ENCODE measurements around the gene ENTPD8. TPM values are rescaled to one million over a fixed set of nuclear protein-coding genes. Genes with fewer than 3 reads are reported as not detected.
A peak's percentile ranks its signal among the peaks of the same experiment; 100 is the strongest.

The ENTPD8 gene
- total and polyA plus RNA-seq, 2 of the 13 experiments (the other 11 are each of a cell fraction or from before 2014, with no cell fraction given) = 0.26 to 0.44 TPM

DNA sequence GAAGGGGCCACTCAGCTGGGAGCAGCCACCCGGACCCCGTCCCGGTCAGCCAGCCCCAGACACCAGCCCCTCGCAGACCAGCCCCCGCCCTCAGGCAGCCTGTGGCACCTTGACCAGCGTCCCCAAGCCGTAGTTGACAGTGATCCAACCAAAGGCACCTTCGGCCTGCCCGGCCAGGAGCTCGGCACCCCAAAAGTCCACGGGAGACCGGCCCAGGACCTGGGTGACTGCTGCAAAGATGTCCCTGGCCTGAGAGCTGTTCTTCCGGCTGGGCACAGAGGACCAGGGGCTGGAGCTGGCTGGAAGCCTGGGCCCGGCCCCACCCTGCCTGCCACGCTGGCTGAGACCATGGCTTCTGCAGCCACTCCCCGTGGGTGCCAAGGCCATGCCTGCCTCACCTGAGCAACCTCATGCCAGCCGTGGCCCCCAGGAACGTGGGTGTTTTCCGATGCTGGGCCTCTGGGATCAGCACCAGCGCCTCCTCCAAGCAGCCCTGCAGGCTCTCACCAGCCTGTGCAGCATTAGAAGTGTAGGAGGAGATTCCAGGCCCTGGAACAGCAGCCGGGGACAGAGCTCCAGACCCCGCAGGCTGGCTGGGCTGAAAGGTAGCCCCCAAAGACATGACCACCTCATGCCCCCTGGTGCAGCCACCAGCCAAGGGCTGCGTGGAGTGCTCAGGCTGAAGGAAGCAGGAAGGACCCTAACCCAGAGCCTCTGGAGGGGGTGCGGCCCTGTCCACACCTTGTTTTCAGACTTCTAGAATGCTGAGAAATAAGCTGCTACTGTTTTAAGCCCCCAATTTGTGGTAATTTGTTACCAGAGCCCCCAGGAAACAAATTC lies 4.2 kb downstream of the ENTPD8 start:
- Histone ChIP-seq H3K9ac (ENCODE audit: insufficient read depth, low read depth, low read length) (no peak overlapping the region), H3K36me3 (replicated peaks in 1 of 2; ENCODE audit: control insufficient read depth in 1 of 2, insufficient read depth in 2 of 2, low read length in 2 of 2) (no peaks in the 10 kb centered on the region), H3K4me1 (ENCODE audit: insufficient read depth, low read length) (peaks cover 24% of the 10 kb centered on the region), H3K27ac (ENCODE audit: extremely low read length, insufficient read depth, low read length) (no peak overlapping the region), H3K4me3 (replicated peaks in 1 of 3; ENCODE audit: insufficient read depth in 1 of 3, low read depth in 2 of 3, low read length in 3 of 3) (0 out of 6 replicates have a peak overlapping the region, but pooled peaks of 1 of the 3 experiments have one; percentile 59), H3K4me2 (ENCODE audit: low read depth, low read length) (0 out of 2 replicates have a peak overlapping the region, but pooled peaks have one; percentile 68), H3K79me2 (ENCODE audit: insufficient read depth, low read length) (no peaks in the 10 kb centered on the region), H3K27me3 (ENCODE audit: control insufficient read depth in 1 of 2, insufficient read depth in 2 of 2, low read length in 2 of 2) (peaks cover 11 to 35% of the 10 kb centered on the region in 2 experiments; a peak in 3 of 5 replicates), H3K9me3 (ENCODE audit: low read length) (no peaks in the 10 kb centered on the region), H4K20me1 (ENCODE audit: insufficient read depth, low read length) (no peaks in the 10 kb centered on the region), H2AFZ (ENCODE audit: low read length) (no peak overlapping the region)
- intact Hi-C loops (cut with micrococcal nuclease; ENCODE audit: unreplicated experiment) (no loop called here), in situ Hi-C loops (cut with HindIII; ENCODE audit: extremely low pct_ligation_motif_present, low pct_unique_long_range_greater_than_20kb) (no loop called here)
- no peak for ATAC-seq
- ChIA-PET CTCF (ENCODE audit: low intra/inter-chr PET ratio, low total read pairs) (no interaction called here), POLR2A (no interaction called here)
- 68% methylated on average over 5 of the region's 24 CpGs for WGBS (ENCODE audit: low lambda C conversion rate)
- no peak for FAIRE-seq
- no TSS peak for BruUV-seq (replicated peaks)
- no peak for DNase-seq (ENCODE audit: low spot score)
- TF ChIP-seq, protein P1, sequence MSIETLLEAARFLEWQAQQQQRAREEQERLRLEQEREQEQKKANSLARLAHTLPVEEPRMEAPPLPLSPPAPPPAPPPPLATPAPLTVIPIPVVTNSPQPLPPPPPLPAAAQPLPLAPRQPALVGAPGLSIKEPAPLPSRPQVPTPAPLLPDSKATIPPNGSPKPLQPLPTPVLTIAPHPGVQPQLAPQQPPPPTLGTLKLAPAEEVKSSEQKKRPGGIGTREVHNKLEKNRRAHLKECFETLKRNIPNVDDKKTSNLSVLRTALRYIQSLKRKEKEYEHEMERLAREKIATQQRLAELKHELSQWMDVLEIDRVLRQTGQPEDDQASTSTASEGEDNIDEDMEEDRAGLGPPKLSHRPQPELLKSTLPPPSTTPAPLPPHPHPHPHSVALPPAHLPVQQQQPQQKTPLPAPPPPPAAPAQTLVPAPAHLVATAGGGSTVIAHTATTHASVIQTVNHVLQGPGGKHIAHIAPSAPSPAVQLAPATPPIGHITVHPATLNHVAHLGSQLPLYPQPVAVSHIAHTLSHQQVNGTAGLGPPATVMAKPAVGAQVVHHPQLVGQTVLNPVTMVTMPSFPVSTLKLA (IDR thresholded peaks at IDR 0.05) = no peak
- no peak for TF ChIP-seq NCOA1 (CRISPR knock-in tag; IDR thresholded peaks at IDR 0.05)
- peak; percentile 42 for TF ChIP-seq ZFP36 (IDR thresholded peaks at IDR 0.05; ENCODE audit: borderline replicate concordance, low read depth, low read length, partially characterized antibody)
- TF ChIP-seq, protein P2, sequence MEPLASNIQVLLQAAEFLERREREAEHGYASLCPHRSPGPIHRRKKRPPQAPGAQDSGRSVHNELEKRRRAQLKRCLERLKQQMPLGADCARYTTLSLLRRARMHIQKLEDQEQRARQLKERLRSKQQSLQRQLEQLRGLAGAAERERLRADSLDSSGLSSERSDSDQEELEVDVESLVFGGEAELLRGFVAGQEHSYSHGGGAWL (CRISPR knock-in tag; IDR thresholded peaks at IDR 0.05) = no peak
- TF ChIP-seq, protein P3, sequence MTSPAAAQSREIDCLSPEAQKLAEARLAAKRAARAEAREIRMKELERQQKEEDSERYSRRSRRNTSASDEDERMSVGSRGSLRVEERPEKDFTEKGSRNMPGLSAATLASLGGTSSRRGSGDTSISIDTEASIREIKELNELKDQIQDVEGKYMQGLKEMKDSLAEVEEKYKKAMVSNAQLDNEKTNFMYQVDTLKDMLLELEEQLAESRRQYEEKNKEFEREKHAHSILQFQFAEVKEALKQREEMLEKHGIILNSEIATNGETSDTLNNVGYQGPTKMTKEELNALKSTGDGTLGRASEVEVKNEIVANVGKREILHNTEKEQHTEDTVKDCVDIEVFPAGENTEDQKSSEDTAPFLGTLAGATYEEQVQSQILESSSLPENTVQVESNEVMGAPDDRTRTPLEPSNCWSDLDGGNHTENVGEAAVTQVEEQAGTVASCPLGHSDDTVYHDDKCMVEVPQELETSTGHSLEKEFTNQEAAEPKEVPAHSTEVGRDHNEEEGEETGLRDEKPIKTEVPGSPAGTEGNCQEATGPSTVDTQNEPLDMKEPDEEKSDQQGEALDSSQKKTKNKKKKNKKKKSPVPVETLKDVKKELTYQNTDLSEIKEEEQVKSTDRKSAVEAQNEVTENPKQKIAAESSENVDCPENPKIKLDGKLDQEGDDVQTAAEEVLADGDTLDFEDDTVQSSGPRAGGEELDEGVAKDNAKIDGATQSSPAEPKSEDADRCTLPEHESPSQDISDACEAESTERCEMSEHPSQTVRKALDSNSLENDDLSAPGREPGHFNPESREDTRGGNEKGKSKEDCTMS (CRISPR knock-in tag; conservative IDR thresholded peaks at IDR 0.05) = no peak
- no peak for TF ChIP-seq ZNF329 (CRISPR knock-in tag; IDR thresholded peaks at IDR 0.05; ENCODE audit: low read depth)
- TF ChIP-seq, protein P4, sequence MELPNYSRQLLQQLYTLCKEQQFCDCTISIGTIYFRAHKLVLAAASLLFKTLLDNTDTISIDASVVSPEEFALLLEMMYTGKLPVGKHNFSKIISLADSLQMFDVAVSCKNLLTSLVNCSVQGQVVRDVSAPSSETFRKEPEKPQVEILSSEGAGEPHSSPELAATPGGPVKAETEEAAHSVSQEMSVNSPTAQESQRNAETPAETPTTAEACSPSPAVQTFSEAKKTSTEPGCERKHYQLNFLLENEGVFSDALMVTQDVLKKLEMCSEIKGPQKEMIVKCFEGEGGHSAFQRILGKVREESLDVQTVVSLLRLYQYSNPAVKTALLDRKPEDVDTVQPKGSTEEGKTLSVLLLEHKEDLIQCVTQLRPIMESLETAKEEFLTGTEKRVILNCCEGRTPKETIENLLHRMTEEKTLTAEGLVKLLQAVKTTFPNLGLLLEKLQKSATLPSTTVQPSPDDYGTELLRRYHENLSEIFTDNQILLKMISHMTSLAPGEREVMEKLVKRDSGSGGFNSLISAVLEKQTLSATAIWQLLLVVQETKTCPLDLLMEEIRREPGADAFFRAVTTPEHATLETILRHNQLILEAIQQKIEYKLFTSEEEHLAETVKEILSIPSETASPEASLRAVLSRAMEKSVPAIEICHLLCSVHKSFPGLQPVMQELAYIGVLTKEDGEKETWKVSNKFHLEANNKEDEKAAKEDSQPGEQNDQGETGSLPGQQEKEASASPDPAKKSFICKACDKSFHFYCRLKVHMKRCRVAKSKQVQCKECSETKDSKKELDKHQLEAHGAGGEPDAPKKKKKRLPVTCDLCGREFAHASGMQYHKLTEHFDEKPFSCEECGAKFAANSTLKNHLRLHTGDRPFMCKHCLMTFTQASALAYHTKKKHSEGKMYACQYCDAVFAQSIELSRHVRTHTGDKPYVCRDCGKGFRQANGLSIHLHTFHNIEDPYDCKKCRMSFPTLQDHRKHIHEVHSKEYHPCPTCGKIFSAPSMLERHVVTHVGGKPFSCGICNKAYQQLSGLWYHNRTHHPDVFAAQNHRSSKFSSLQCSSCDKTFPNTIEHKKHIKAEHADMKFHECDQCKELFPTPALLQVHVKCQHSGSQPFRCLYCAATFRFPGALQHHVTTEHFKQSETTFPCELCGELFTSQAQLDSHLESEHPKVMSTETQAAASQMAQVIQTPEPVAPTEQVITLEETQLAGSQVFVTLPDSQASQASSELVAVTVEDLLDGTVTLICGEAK (IDR thresholded peaks at IDR 0.05) = no peak
- TF ChIP-seq, protein P4 (CRISPR knock-in tag; IDR thresholded peaks at IDR 0.05) = no peak
- TF ChIP-seq AGO1 (IDR thresholded peaks at IDR 0.05; ENCODE audit: low read depth, low read length, poor library complexity, severe bottlenecking) = peak; percentile 29
